C4-2B (cell line): Measurements from ENCODE around the gene NRG4.

Experiments
- H3K27ac ChIP-seq: fragments of 450-650 bp; 2 replicates; pipeline ENCODE4 v1.5.1; 2017
- CTCF ChIP-seq: fragments of 450-650 bp; conservative IDR thresholded peaks from 2 replicates; pipeline ENCODE4 v1.5.1; 2017; ENCODE audit warnings: mild to moderate bottlenecking
- ZFX ChIP-seq: fragments of 450-650 bp; IDR thresholded peaks from 2 replicates; pipeline ENCODE4 v1.6.1; 2017

Gene NRG4

GRCh38 chr15:75955720-75956119, 56.5 kb downstream of the NRG4 start:
- H3K27ac ChIP-seq = no peak overlapping the region
- TF ChIP-seq CTCF (no peak; the same call in 1 of the 2 replicates), ZFX (no peak)

- TF ChIP-seq ZFX = no peak
- TF ChIP-seq CTCF = no peak
- no peak overlapping the region for H3K27ac ChIP-seq
Measured at GRCh38 chr15:75952525-75952924, 59.7 kb downstream of the NRG4 start.

- TF ChIP-seq CTCF (no peak), ZFX (no peak)
- no peak overlapping the region for H3K27ac ChIP-seq
Measured at GRCh38 chr15:75948761-75949296, 63.4 kb downstream of the NRG4 start.

- no peak for TF ChIP-seq CTCF
- no peak for TF ChIP-seq ZFX
- no peak overlapping the region for H3K27ac ChIP-seq
Measured at GRCh38 chr15:75947092-75947491, 65.1 kb downstream of the NRG4 start.

GRCh38 chr15:75945953-75946352, 66.3 kb downstream of the NRG4 start:
- H3K27ac ChIP-seq = no peak overlapping the region
- TF ChIP-seq CTCF (no peak), ZFX (no peak)

- H3K27ac ChIP-seq = no peak overlapping the region
- TF ChIP-seq CTCF (no peak), ZFX (no peak)
Measured at GRCh38 chr15:75943713-75944215, 68.5 kb downstream of the NRG4 start.

- TF ChIP-seq CTCF (no peak), ZFX (no peak)
Measured at GRCh38 chr15:75943246-75943645, 69.0 kb downstream of the NRG4 start.

More at GRCh38 chr15:75943246-75943645, 69.0 kb downstream of the NRG4 start:
- H3K27ac ChIP-seq = no peak overlapping the region
